IPS-18c (cell line): Measurements from ENCODE around the gene SLC24A3.

Experiments used
- H3K4me3 ChIP-seq: 2 replicates; pipeline ENCODE4 v1.7.0; 2013; ENCODE audit warnings: low read depth, mild to moderate bottlenecking, low read length, moderate library complexity; ENCODE audit not compliant: insufficient read depth
- H3K9me3 ChIP-seq: one replicate; pipeline ENCODE4 v1.6.1; 2013; ENCODE audit warnings: mild to moderate bottlenecking, low read length, moderate library complexity; ENCODE audit not compliant: control insufficient read depth, insufficient read depth

SLC24A3 gene

DNA sequence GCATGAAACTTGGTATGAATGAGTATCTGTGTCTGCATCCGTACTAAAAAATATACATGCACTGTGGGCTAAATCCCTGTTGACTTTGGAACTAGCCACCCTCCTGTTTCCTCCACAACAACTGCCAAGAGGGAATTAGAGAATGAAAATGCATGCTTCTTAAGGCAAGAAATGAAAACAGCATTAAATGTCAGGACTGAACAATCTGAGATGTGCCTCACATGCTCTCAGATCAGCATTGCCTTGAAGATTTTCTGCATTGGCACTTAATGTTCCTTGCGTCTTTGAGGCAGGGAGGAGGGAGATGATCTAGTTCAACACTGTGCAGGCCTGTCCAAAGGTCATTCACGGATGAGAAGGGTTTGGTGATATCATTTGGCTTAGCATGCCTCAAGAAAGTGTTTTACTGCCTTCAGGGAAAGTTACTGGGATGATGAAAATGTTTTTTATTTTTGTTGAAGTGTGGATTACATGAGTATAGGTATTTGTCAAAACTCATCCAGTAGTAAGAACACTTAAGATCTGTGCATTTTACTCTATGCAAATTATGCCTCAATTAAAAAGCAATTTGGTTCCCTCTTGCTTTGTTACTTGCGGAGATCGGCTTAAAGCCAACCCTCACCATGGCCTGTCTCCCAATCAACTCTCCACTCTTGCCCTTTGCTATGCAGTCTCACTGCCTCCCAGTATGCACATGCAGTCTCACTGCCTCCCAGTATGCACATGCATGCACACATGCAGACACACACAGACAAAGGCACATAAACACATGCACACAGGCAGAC lies 498.1 kb downstream of the SLC24A3 start:
- H3K9me3 ChIP-seq: peaks cover under 1% of the 10 kb centered on the region
- no peak overlapping the region for H3K4me3 ChIP-seq

DNA sequence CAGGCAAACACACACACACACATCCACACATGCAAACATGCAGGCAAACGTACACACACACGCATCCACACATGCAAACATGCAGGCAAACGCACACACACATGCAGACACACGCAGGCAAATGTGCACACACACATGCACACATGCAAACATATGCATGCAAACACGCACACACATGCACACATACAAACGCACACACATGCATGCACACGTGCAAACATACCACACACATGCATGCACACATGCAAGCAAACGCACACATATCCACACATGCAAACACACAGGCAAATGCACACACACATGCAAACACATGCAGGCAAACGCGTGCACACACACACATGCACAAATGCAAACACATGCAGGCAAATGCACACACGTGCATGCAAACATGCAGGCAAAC lies 498.7 kb downstream of the SLC24A3 start:
- Histone ChIP-seq H3K9me3 (peaks cover 3% of the 10 kb centered on the region), H3K4me3 (no peak overlapping the region)

DNA sequence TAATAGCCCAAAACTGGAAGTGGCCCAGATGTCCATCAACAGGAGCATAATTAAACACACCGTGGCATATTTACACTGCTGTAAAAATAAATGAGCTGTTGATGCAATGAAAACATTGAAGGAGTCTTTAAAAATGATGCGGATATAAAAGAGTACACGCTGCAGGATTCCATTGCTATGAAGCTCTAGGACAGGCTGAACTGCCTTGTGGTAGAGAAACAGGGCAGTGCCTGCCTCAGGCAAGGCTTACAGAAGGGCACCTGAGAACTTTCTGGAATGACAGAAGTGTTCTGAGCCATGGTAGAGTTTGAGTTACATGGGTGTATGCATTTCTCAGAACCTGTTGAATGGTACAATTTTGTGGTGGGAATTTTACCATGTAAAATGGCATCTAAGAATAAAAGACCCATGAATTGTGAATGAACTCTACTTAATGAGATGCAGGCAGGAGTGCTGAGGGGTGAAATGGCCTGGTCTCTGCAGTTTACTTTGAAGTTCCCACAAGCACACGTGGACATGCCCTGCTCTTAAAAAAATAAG lies 500.3 kb downstream of the SLC24A3 start:
- H3K9me3 ChIP-seq: peaks cover 8% of the 10 kb centered on the region
- H3K4me3 ChIP-seq: no peak overlapping the region

DNA sequence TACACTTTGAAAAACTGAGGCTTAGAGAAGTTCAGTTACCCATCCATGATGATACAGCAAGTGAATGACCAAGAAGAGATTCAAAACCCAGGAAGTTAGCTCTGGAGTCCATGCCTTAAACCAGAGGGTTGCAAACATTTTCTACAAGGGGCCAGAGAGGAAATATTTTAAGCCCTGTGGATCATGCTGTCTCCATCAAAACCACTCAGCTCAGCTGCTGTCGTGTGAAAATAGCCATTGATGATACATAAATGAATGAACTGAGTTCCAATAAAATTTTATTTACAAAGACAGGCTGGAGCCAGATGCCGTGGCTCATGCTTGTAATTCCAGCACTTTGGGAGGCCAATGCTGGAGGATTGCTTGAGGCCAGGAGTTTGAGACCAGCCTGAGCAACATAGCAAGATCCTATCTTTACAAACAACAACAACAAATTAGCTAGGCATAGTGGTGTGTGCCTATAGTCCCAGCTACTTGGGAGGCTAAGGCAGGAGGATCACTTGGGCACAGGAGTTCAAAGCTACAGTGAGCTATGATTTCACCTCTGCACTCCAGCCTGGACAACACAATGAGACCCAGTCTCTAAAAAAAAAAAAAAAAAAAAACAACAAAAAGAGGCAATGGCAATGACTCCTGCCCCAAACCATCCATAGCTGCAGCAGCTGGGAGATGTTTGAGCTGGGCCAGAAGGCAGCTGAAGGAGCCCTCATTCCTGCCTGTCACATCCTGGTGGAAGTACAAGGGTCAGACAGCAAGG lies 501.6 kb downstream of the SLC24A3 start:
- H3K9me3 ChIP-seq: peaks cover 10% of the 10 kb centered on the region
- H3K4me3 ChIP-seq: no peak overlapping the region

DNA sequence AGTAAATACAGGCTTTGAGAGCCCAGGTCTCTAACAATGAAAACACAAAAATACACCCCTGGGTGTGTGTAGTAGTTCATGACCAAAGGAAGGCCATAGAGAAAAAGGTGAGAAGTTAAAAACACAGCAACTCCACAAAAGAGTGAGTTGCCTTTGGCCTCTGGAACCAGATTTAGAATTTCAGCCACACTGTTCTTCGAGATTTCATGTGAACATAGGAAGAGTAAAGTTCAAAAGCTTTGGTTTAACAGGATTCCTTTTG lies 502.1 kb downstream of the SLC24A3 start:
- Histone ChIP-seq H3K9me3 (peaks cover 10% of the 10 kb centered on the region), H3K4me3 (no peak overlapping the region)

DNA sequence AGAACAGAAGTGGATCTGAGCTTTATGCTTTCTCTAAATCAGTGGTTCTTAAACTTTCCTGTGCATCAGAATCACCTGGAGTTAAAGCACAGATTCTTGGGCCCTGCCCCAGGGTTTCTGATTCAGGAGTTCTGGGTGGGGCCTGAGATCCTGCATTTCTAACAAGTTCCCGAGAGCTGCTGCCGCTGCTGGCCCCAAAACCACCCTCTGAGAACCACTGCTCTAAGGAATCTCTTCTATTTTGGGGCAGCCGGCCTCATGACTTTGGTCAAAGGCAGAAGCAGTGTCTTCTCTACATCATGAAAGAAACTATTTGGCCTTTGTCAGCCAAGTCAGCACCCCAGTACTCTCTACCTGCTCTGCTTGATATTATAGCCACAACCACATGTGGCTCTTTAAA lies 503.5 kb downstream of the SLC24A3 start:
- Histone ChIP-seq H3K4me3 (no peak overlapping the region), H3K9me3 (peaks cover 10% of the 10 kb centered on the region)

DNA sequence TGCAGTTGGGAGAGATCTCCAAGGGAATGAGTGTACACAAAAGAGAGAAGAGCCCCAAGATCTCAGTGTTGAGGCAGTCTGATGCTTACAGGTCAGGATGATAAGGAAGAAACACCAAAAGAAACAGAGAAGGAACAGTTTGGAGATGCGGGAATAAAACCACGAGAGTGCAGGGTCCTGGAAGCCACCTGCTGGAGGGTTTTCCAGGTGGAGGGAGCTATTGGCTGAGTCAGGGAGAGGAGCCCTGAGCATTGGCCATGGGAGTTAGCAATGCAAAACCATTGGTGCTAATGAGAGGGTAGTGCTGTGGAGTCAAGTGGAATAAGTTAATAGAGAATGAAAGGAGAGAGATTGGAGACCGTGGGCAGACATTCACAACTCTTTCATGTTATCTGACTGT lies 506.4 kb downstream of the SLC24A3 start:
- Histone ChIP-seq H3K9me3 (peaks cover 10% of the 10 kb centered on the region), H3K4me3 (no peak overlapping the region)

DNA sequence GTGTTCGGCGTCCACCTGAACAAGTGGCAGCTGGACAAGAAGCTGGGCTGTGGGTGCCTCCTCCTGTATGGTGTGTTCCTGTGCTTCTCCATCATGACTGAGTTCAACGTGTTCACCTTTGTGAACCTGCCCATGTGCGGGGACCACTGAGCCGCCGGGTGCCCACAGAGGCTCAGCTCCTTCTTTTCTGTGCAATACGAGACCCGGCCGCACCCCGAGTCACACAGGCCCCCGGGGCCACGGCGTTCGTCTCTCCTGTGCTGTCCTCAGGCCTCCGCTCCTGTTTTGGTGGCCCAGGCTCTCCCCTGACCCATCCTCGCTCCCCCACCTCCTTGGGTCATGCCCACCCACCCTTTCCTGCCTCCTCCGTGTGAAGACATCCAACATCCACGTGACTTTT lies 508.5 kb downstream of the SLC24A3 start:
- H3K4me3 ChIP-seq: no peak overlapping the region
- H3K9me3 ChIP-seq: peaks cover 8% of the 10 kb centered on the region

DNA sequence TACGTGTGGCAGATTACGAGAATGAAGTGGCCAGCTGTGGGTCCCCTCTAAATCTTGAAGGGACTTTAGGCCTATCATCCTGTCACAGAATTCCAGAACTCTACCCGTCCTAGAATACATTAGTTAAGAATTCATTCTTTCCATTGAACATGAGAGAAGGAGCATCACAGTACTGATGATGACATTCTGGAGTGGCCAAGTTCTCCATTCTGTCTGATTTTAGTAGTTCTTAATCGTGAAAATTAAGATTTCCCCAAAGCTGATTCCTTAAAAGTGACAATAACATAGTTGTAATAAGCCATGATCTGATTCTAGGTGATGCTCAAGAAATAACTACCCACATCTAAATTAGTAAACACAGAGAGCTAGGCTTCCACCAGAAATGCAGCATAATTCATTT lies 510.6 kb downstream of the SLC24A3 start:
- Histone ChIP-seq H3K9me3 (peaks cover 2% of the 10 kb centered on the region), H3K4me3 (no peak overlapping the region)

DNA sequence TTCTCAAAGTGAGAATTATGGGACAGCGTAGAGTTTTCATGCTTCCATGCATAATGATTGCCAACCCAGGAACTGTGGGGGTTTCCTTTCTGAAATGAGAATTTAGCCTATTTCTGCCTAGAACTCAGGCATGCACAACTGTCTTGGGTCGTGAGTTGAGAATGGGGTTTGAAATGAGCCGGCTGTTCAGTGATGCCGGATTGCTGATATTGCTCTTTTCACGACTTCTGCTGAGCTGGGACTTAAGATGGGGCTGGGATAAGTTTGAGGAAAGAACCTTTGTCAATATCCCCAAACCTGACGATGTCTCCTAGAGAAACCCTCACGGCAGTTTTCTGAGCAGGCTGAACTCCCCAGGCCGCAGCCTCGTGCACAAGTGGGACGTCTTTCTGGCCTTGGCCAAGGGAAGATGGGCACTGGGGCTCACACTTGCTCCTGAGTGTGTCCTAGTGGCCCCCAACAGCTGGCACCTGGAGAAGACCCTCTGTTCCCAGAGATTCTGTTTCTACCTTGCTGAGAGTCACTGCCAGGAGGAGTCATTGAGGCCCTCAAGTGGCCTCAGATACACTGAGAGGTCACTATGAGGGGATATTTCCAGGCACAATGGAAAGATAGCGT lies 511.5 kb downstream of the SLC24A3 start:
- peaks cover under 1% of the 10 kb centered on the region for H3K9me3 ChIP-seq

DNA sequence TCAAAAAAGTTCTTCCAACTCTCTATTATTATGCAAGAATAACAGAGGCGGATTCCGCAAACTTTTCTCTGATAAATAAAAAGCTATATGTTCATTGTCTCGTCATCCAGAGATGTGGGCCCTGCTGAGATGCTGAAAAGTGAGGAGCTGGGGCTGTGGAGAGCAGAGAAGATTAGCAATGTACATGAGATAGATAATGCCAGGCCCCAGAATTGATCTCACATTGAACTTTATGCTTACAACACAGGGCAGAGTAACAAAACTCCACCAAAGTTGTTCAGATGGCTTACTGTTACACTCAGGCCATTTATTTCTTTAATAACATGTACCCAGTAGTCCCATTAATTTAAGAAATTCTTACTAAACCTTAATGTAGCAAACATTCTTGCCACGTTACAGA lies 512.9 kb downstream of the SLC24A3 start:
- H3K4me3 ChIP-seq: no peak overlapping the region

More for the DNA sequence above, 511.5 kb downstream of the SLC24A3 start:
- no peak overlapping the region for H3K4me3 ChIP-seq

DNA sequence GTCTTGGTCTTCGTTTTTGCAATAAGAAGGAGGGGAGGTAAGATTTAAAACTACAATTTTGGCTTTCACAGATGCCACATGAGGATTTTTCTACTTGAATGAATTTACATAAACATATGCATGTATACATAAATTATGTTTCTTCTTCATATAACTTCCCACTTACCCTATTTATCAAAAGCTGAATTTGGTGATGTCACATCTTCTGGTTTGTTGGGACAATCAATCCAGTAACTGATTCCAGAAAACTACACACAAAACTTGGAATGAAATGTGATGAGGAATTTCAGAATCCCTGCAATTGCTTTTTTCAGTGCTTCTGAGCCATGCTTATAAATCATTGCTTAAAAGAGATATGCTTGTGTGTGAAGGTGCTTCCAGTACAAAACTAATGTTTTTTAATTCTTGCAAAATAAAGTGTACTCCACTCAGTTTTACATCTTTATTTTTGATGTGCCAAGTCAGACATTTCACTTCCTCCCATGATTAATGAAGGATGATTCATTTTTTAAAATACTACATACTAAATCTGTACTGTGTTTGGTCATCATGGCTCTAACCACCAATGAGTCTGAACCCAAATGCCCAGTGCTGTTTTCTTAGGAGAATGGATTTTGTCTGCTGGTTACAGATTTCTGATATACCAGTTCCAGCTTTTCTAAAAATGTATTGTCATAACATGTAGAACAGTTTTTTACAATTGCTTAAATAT lies 513.5 kb downstream of the SLC24A3 start:
- H3K9me3 ChIP-seq: no peaks in the 10 kb centered on the region
- no peak overlapping the region for H3K4me3 ChIP-seq

More for the DNA sequence above, 512.9 kb downstream of the SLC24A3 start:
- no peaks in the 10 kb centered on the region for H3K9me3 ChIP-seq

DNA sequence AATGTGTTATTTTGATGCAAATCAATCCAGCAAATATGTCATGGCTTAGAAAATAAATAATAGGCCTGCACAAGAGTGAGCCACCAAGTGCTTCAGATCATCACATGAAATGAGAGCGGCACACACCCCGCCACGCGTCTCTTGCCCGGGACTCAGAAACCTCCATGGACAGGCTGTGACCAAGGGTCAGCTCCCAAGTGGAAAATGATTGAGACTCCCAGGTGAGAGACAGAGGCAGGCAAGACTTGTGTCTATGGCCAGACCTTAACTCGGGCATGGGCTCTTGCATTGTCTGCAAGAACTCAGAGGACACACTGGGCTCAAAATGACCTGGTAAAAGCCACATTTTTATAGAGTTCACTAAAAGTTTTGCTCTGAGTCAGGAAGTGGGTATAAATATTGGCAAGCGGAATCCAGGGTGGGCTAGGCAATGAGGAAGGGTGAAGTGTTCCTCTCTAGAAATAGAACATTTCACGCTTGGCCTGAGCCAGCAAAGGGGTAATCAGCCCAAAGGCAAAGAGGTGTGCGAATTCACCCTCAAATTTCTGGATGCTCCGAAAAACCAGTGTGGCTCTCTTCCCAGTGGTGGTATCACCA lies 514.9 kb downstream of the SLC24A3 start:
- Histone ChIP-seq H3K9me3 (no peaks in the 10 kb centered on the region), H3K4me3 (no peak overlapping the region)

DNA sequence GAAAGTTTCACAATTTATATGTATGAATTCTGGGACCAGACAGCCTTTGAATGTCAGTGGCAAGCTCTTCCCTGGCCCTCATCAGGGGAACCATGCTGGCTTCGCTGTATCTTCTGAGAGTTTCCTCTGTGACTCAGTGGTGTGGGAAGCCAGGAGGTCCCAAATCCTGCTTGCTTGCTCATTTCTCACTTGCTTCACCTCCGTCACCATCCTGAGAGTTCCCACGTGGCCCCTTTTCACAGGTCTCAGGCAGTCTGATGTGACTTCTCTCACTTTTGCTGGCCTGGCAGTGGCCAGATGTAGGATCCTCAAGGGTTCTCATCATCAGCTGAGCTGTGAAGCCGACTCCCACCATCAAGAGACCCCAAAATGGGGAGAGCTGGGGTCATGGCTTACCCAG lies 517.2 kb downstream of the SLC24A3 start:
- Histone ChIP-seq H3K9me3 (no peaks in the 10 kb centered on the region), H3K4me3 (no peak overlapping the region)

DNA sequence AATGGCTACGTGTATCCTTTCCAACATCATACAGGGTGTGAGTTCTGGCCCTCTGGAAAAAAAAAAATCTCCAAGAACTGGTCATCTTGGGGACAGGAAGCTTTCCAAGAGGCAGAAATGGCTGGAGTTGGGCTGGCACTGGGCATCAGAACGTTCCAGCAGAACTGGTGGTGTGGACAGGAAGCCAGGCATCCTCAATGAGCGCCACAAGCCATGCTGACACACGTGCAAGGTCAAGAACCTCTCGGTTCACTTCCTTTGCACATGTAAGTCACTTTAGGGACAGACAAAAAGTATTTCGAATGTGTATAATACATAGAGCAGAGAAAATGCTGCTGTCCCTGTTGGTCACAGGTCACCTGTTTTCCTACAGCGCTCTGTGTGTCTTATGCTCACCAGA lies 518.3 kb downstream of the SLC24A3 start:
- Histone ChIP-seq H3K4me3 (no peak overlapping the region), H3K9me3 (no peaks in the 10 kb centered on the region)

DNA sequence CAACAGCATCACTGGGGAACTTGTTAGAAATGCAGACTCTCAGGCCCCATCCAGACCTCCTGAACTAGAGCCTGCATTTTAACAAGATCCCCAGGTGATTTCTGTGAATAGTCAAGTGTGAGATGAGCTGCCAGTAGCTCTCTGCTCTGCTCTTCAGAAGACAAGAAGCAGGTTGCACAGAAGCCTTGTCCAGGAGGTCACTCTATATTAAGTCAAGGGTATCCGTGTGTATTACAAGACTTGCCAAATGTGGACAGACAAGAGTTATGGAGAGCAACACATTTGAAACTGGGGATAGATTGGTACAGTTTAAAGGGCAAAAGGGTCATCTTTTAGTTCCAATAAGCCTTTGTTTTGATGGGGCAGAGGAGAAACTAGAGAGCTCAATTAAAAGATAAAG lies 522.4 kb downstream of the SLC24A3 start:
- H3K9me3 ChIP-seq: no peaks in the 10 kb centered on the region
- no peak overlapping the region for H3K4me3 ChIP-seq

DNA sequence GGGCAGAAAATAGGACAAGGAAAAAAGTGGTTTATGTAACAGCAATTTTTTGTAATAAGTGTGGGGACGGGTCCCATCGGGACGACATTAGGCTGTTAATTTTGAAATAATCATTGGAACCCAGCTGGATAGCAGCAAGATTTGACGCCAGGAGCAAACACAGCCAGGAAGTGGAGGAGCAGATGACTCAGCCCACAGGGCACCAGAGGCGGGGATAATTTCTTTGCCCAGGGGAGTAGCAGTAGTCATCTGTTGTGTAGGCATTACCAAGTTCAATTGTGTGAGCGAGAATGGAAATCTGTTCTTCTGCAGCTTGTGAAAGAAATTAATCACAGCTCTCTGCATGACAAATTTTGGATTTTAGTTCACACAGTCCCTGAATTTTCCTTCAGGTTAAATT lies 523.0 kb downstream of the SLC24A3 start:
- Histone ChIP-seq H3K4me3 (no peak overlapping the region), H3K9me3 (no peaks in the 10 kb centered on the region)
